ENCODE results near the gene SHBG.

The SHBG gene

GRCh38 chr17:7651097-7651664, 21.2 kb downstream of the SHBG start:
- no peak for DNase-seq

GRCh38 chr17:7651665-7652387, 21.9 kb downstream of the SHBG start:
- peak; percentile 31 for DNase-seq

- DNase-seq: no peak
Measured at GRCh38 chr17:7652388-7653356, 22.7 kb downstream of the SHBG start.

GRCh38 chr17:7654832-7655540, 25.1 kb downstream of the SHBG start:
- DNase-seq: no peak

GRCh38 chr17:7655541-7655840, 25.6 kb downstream of the SHBG start:
- no peak for DNase-seq

- DNase-seq: no peak
Measured at GRCh38 chr17:7656958-7657609, 27.1 kb downstream of the SHBG start.

- no peak for DNase-seq
Measured at GRCh38 chr17:7667656-7668406, 37.9 kb downstream of the SHBG start.

GRCh38 chr17:7668482-7668881, 38.5 kb downstream of the SHBG start:
- DNase-seq: no peak

GRCh38 chr17:7673239-7673638, 43.3 kb downstream of the SHBG start:
- peak; percentile 38 for DNase-seq

GRCh38 chr17:7674934-7675333, 45.0 kb downstream of the SHBG start:
- no peak for DNase-seq

- DNase-seq: no peak
Measured at GRCh38 chr17:7676533-7676932, 46.6 kb downstream of the SHBG start.

- no peak for DNase-seq
Measured at GRCh38 chr17:7677388-7678067, 47.6 kb downstream of the SHBG start.
